HG02840 (cell line): Measurements from ENCODE around the gene XXYLT1.
"Not testable (repeated sequence)": the region's sequence is repeated elsewhere in the genome, so short reads cannot be mapped to it uniquely, and the experiment has no call there.

Experiments
- ATAC-seq: cut with Tn5 transposase; IDR thresholded peaks from one replicate; pipeline ENCODE4 v1.9.1; 2021; ENCODE audit warnings: mild to moderate bottlenecking, moderate library complexity, moderate number of reproducible peaks; ENCODE audit not compliant: unreplicated experiment, low FRiP score

XXYLT1 gene

GRCh38 chr3:195270817-195271409 is at the start of gene XXYLT1:
XXYLT1 (minus strand) TSS chr3:195271159; CDS start chr3:195271058, 101 bp downstream.
- ATAC-seq: peak; percentile 77

- ATAC-seq: no peak
Observed at GRCh38 chr3:195319060-195319459, 48.1 kb upstream of the XXYLT1 start.

GRCh38 chr3:195312714-195313113 is 41.8 kb upstream of the XXYLT1 start:
- no peak for ATAC-seq

GRCh38 chr3:195307711-195308110 is 36.8 kb upstream of the XXYLT1 start:
- ATAC-seq: no peak

GRCh38 chr3:195306369-195306768 is 35.4 kb upstream of the XXYLT1 start:
- ATAC-seq: no peak

GRCh38 chr3:195302431-195302830 is 31.5 kb upstream of the XXYLT1 start:
- ATAC-seq: no peak

- no peak for ATAC-seq
Observed at GRCh38 chr3:195297446-195297845, 26.5 kb upstream of the XXYLT1 start.

- ATAC-seq: no peak
Observed at GRCh38 chr3:195296662-195297061, 25.7 kb upstream of the XXYLT1 start.

GRCh38 chr3:195291121-195291520 is 20.2 kb upstream of the XXYLT1 start:
- ATAC-seq: no peak

GRCh38 chr3:195290643-195291042 is 19.7 kb upstream of the XXYLT1 start:
- ATAC-seq: not testable (repeated sequence)

- no peak for ATAC-seq
Observed at GRCh38 chr3:195286115-195286872, 15.3 kb upstream of the XXYLT1 start.

- no peak for ATAC-seq
Observed at GRCh38 chr3:195285372-195285771, 14.4 kb upstream of the XXYLT1 start.

GRCh38 chr3:195284842-195285241 is 13.9 kb upstream of the XXYLT1 start:
- ATAC-seq: no peak

GRCh38 chr3:195282961-195283360 is 12.0 kb upstream of the XXYLT1 start:
- ATAC-seq: no peak

- ATAC-seq: no peak
Observed at GRCh38 chr3:195274259-195274966, 3.5 kb upstream of the XXYLT1 start.

- ATAC-seq: peak; percentile 76
Observed at GRCh38 chr3:195271410-195272243, 668 bp upstream of the XXYLT1 start.

- peak; percentile 15 for ATAC-seq
Observed at GRCh38 chr3:195270079-195270816, 711 bp downstream of the XXYLT1 start.

GRCh38 chr3:195269375-195270078 is 1.4 kb downstream of the XXYLT1 start:
- no peak for ATAC-seq

- no peak for ATAC-seq
Observed at GRCh38 chr3:195268576-195269309, 2.2 kb downstream of the XXYLT1 start.
